Activated CD4-positive, alpha-beta memory T cell treated with anti-CD3 and anti-CD28 coated beads, Interleukin-2, amount 10 ng/mL, durations not matched to agents 7 days and 5 days (primary cell): ENCODE measurements around the gene ITCH. TPM values are rescaled to one million over a fixed set of nuclear protein-coding genes. Genes with fewer than 3 reads are reported as not detected.
"Not testable (repeated sequence)": the region's sequence is repeated elsewhere in the genome, so short reads cannot be mapped to it uniquely, and the experiment has no call there.

ENCODE experiments used
- CTCF ChIA-PET: fragments of 350-600 bp; sonication (Branson Sonifier 250); formaldehyde crosslinking; loops from one replicate; lab custom pipeline; 2021; ENCODE audit warnings: antibody characterized with exemption, inconsistent platforms; lab: Charles Lee
- POLR2A ChIA-PET: fragments of 350-600 bp; sonication (Branson Sonifier 250); formaldehyde crosslinking; loops from one replicate; lab custom pipeline; 2021; ENCODE audit warnings: antibody characterized with exemption; lab: Charles Lee
- DNase-seq: peaks from one replicate; pipeline ENCODE4 v3.0.0-alpha.2; 2020
- H3K27ac Mint-ChIP-seq: one replicate; pipeline ENCODE4 v1.8.0; 2021; ENCODE audit warnings: mild to moderate bottlenecking, mixed read lengths
- H3K27me3 Mint-ChIP-seq: one replicate; pipeline ENCODE4 v1.8.0; 2021; ENCODE audit warnings: mixed read lengths
- H3K36me3 Mint-ChIP-seq: one replicate; pipeline ENCODE4 v1.8.0; 2021; ENCODE audit warnings: low read depth, mixed read lengths
- H3K4me1 Mint-ChIP-seq: one replicate; pipeline ENCODE4 v1.8.0; 2021; ENCODE audit warnings: mixed read lengths
- H3K4me3 Mint-ChIP-seq: one replicate; pipeline ENCODE4 v1.8.0; 2021; ENCODE audit warnings: mild to moderate bottlenecking, mixed read lengths
- H3K9me3 Mint-ChIP-seq: one replicate; pipeline ENCODE4 v1.8.0; 2021; ENCODE audit warnings: mixed read lengths
- total RNA-seq, 2 experiments: library from RNA; stranded (reverse); gene quantifications; one replicate each; pipeline ENCODE4 v1.2.3, GENCODE V29; 2021

The ITCH gene
- total RNA-seq, 2 experiments from 2014 or later, result 55.5 to 56.7 TPM

GRCh38 chr20:34427784-34428183, 64.7 kb downstream of the ITCH start:
- H3K4me3 Mint-ChIP-seq, result no peak overlapping the region
- H3K27ac Mint-ChIP-seq, result no peak overlapping the region
- H3K36me3 Mint-ChIP-seq, result peaks cover 37% of the 10 kb centered on the region
- ChIA-PET CTCF (interaction anchor here (1.2 kb wide), 1 partner anchor 115 kb away, joined by 5 read pairs; no protein-coding TSS in a partner anchor), POLR2A (no interaction called here)
- H3K4me1 Mint-ChIP-seq, result no peaks in the 10 kb centered on the region
- no peak for DNase-seq
- no peaks in the 10 kb centered on the region for H3K27me3 Mint-ChIP-seq
- no peaks in the 10 kb centered on the region for H3K9me3 Mint-ChIP-seq

- no peak overlapping the region for H3K27ac Mint-ChIP-seq
- ChIA-PET POLR2A (no interaction called here), CTCF (no interaction called here)
- no peaks in the 10 kb centered on the region for H3K9me3 Mint-ChIP-seq
- H3K4me3 Mint-ChIP-seq, result no peak overlapping the region
- H3K4me1 Mint-ChIP-seq, result peaks cover 3% of the 10 kb centered on the region
- DNase-seq, result no peak
- H3K27me3 Mint-ChIP-seq, result no peaks in the 10 kb centered on the region
- H3K36me3 Mint-ChIP-seq, result peaks cover 19% of the 10 kb centered on the region
These were observed 68.1 kb downstream of the ITCH start for GRCh38 chr20:34431168-34431567.

- POLR2A ChIA-PET, H3K27me3 Mint-ChIP-seq: not testable (repeated sequence)
- peaks cover 17% of the 10 kb centered on the region for H3K36me3 Mint-ChIP-seq
These were observed 69.6 kb downstream of the ITCH start for GRCh38 chr20:34432663-34433062.

GRCh38 chr20:34433391-34433790, 70.3 kb downstream of the ITCH start:
- ChIA-PET CTCF (no interaction called here), POLR2A (no interaction called here)
- no peak for DNase-seq
- H3K27me3 Mint-ChIP-seq, result no peaks in the 10 kb centered on the region
- H3K4me3 Mint-ChIP-seq, result no peak overlapping the region
- H3K9me3 Mint-ChIP-seq, result no peaks in the 10 kb centered on the region
- no peak overlapping the region for H3K27ac Mint-ChIP-seq
- peaks cover 21% of the 10 kb centered on the region for H3K36me3 Mint-ChIP-seq
- peaks cover 15% of the 10 kb centered on the region for H3K4me1 Mint-ChIP-seq

More at GRCh38 chr20:34432663-34433062, 69.6 kb downstream of the ITCH start:
- H3K4me1 Mint-ChIP-seq, result peaks cover 11% of the 10 kb centered on the region
- DNase-seq, H3K4me3 Mint-ChIP-seq, H3K27ac Mint-ChIP-seq, H3K9me3 Mint-ChIP-seq: not testable (repeated sequence)
- CTCF ChIA-PET, result interaction anchor here (1.4 kb wide), 1 partner anchor 120 kb away, joined by 4 read pairs; no protein-coding TSS in a partner anchor

GRCh38 chr20:34435589-34435988, 72.5 kb downstream of the ITCH start:
- Mint-ChIP-seq H3K4me1 (peaks cover 15% of the 10 kb centered on the region), H3K36me3 (peaks cover 25% of the 10 kb centered on the region), H3K27me3 (no peaks in the 10 kb centered on the region), H3K9me3 (no peaks in the 10 kb centered on the region), H3K4me3 (no peak overlapping the region), H3K27ac (no peak overlapping the region)
- POLR2A ChIA-PET, result no interaction called here
- CTCF ChIA-PET, result interaction anchor here (0.7 to 2.9 kb wide), 2 partner anchors 123 to 136 kb away, joined by 3 to 11 read pairs; no protein-coding TSS in a partner anchor
- DNase-seq, result no peak

GRCh38 chr20:34437330-34437986, 74.4 kb downstream of the ITCH start:
- no peaks in the 10 kb centered on the region for H3K9me3 Mint-ChIP-seq
- H3K4me1 Mint-ChIP-seq, result peaks cover 15% of the 10 kb centered on the region
- CTCF ChIA-PET, result interaction anchor here (2.2 kb wide), 1 partner anchor 125 kb away, joined by 11 read pairs; no protein-coding TSS in a partner anchor
- no peak overlapping the region for H3K4me3 Mint-ChIP-seq
- POLR2A ChIA-PET, result interaction anchor here (0.9 kb wide), 1 partner anchor 78 kb away, joined by 3 read pairs; no protein-coding TSS in a partner anchor
- no peaks in the 10 kb centered on the region for H3K27me3 Mint-ChIP-seq
- DNase-seq, result no peak
- peaks cover 32% of the 10 kb centered on the region for H3K36me3 Mint-ChIP-seq
- no peak overlapping the region for H3K27ac Mint-ChIP-seq

- no peaks in the 10 kb centered on the region for H3K9me3 Mint-ChIP-seq
- H3K36me3 Mint-ChIP-seq, result peaks cover 32% of the 10 kb centered on the region
- no peak overlapping the region for H3K4me3 Mint-ChIP-seq
- H3K27me3 Mint-ChIP-seq, result no peaks in the 10 kb centered on the region
- H3K4me1 Mint-ChIP-seq, result peaks cover 18% of the 10 kb centered on the region
- H3K27ac Mint-ChIP-seq, result no peak overlapping the region
- DNase-seq, result no peak
- ChIA-PET POLR2A (no interaction called here), CTCF (no interaction called here)
These were observed 76.1 kb downstream of the ITCH start for GRCh38 chr20:34439168-34439567.

GRCh38 chr20:34441423-34441822, 78.3 kb downstream of the ITCH start:
- POLR2A ChIA-PET, H3K27me3 Mint-ChIP-seq, H3K4me3 Mint-ChIP-seq, H3K27ac Mint-ChIP-seq, CTCF ChIA-PET, H3K9me3 Mint-ChIP-seq, DNase-seq: not testable (repeated sequence)
- H3K4me1 Mint-ChIP-seq, result peaks cover 16% of the 10 kb centered on the region
- peaks cover 43% of the 10 kb centered on the region for H3K36me3 Mint-ChIP-seq

GRCh38 chr20:34443546-34443945, 80.5 kb downstream of the ITCH start:
- H3K27ac Mint-ChIP-seq, result no peak overlapping the region
- no peak overlapping the region for H3K4me3 Mint-ChIP-seq
- DNase-seq, result no peak
- peaks cover 57% of the 10 kb centered on the region for H3K36me3 Mint-ChIP-seq
- peaks cover 4% of the 10 kb centered on the region for H3K4me1 Mint-ChIP-seq
- CTCF ChIA-PET, result interaction anchor here (2.1 kb wide), 1 partner anchor 131 kb away, joined by 6 read pairs; no protein-coding TSS in a partner anchor
- no peaks in the 10 kb centered on the region for H3K9me3 Mint-ChIP-seq
- POLR2A ChIA-PET, result no interaction called here
- H3K27me3 Mint-ChIP-seq, result no peaks in the 10 kb centered on the region

- peaks cover 63% of the 10 kb centered on the region for H3K36me3 Mint-ChIP-seq
- DNase-seq, result no peak
- peaks cover 7% of the 10 kb centered on the region for H3K4me1 Mint-ChIP-seq
- H3K4me3 Mint-ChIP-seq, result no peak overlapping the region
- POLR2A ChIA-PET, result no interaction called here
- CTCF ChIA-PET, result interaction anchor here (1.0 kb wide), 1 partner anchor 133 kb away, joined by 4 read pairs; no protein-coding TSS in a partner anchor
- no peaks in the 10 kb centered on the region for H3K9me3 Mint-ChIP-seq
- no peak overlapping the region for H3K27ac Mint-ChIP-seq
- no peaks in the 10 kb centered on the region for H3K27me3 Mint-ChIP-seq
These were observed 82.3 kb downstream of the ITCH start for GRCh38 chr20:34445177-34446065.

- CTCF ChIA-PET, result no interaction called here
- no peaks in the 10 kb centered on the region for H3K27me3 Mint-ChIP-seq
- no peak overlapping the region for H3K27ac Mint-ChIP-seq
- no peaks in the 10 kb centered on the region for H3K9me3 Mint-ChIP-seq
- peaks cover 59% of the 10 kb centered on the region for H3K36me3 Mint-ChIP-seq
- no peak for DNase-seq
- POLR2A ChIA-PET, result no interaction called here
- no peak overlapping the region for H3K4me3 Mint-ChIP-seq
- H3K4me1 Mint-ChIP-seq, result peaks cover 10% of the 10 kb centered on the region
These were observed 85.4 kb downstream of the ITCH start for GRCh38 chr20:34448517-34448916.

GRCh38 chr20:34449674-34450592, 86.9 kb downstream of the ITCH start:
- H3K36me3 Mint-ChIP-seq, result peaks cover 53% of the 10 kb centered on the region
- H3K27me3 Mint-ChIP-seq, result no peaks in the 10 kb centered on the region
- POLR2A ChIA-PET, result no interaction called here
- no peak for DNase-seq
- CTCF ChIA-PET, result interaction anchor here (0.6 to 6.9 kb wide), 2 partner anchors 138 to 297 kb away, joined by 3 to 32 read pairs; no protein-coding TSS in a partner anchor
- no peak overlapping the region for H3K27ac Mint-ChIP-seq
- H3K4me1 Mint-ChIP-seq, result peaks cover 8% of the 10 kb centered on the region
- no peak overlapping the region for H3K4me3 Mint-ChIP-seq
- no peaks in the 10 kb centered on the region for H3K9me3 Mint-ChIP-seq
